Measurements from ENCODE around the gene CAMTA1.

Gene CAMTA1

DNA sequence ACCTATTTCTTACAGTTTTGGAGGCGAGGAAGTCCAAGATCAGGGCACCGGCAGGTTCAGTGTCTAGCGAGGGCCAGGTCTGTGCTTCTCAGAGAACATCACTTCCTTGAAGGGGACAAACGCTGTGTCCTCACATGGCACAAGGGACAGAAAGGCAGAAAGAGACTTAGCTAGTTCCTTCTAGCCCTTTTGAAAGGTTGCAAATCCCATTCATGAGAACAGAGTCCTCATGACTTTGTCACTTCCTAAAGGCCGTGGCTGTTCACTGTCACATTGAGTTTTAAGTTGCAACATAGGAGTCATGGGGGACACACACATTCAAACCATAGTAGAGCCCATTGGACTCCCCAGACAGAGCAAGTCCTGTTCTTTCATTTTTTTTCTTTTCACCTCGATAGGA, 1026.2 kb downstream of the CAMTA1 start:
- DNase-seq (ENCODE audit: low spot score) = no peak

- DNase-seq (ENCODE audit: low spot score) = no peak
Observed at GRCh38 chr1:7813677-7814373, 1028.6 kb downstream of the CAMTA1 start.

Data from cerebellar cortex (tissue), 1 donor.